BJ (cell line): Measurements from ENCODE around the gene UBE2L3. TPM values are rescaled to one million over a fixed set of nuclear protein-coding genes. Genes with fewer than 3 reads are reported as not detected.

ENCODE experiments used
- CTCF ChIA-PET: fragments of 350-600 bp; formaldehyde crosslinking; extraction: SDS; loops from one replicate; lab custom pipeline; 2021; ENCODE audit warnings: antibody characterized with exemption, inconsistent platforms; lab: Yijun Ruan, JAX
- POLR2A ChIA-PET: fragments of 300-600 bp; sonication (Branson Sonifier 250); formaldehyde crosslinking; extraction: SDS; loops from one replicate; lab custom pipeline; 2021; ENCODE audit warnings: antibody characterized with exemption; lab: Charles Lee
- DNase-seq: peaks from one replicate; pipeline ENCODE4 v3.0.0-alpha.2; 2011; ENCODE audit warnings: low read depth
- H3K27me3 ChIP-seq: 2 replicates; pipeline ENCODE4 v1.6.0; 2011; ENCODE audit warnings: low read length; ENCODE audit not compliant: control insufficient read depth, insufficient read depth
- H3K36me3 ChIP-seq: 2 replicates; pipeline ENCODE4 v1.5.1; 2011; ENCODE audit warnings: low read length; ENCODE audit not compliant: control insufficient read depth, insufficient read depth
- H3K4me3 ChIP-seq: 2 replicates; pipeline ENCODE4 v1.5.1; 2011; ENCODE audit warnings: low read depth, mild to moderate bottlenecking, control low read depth, low read length
- CTCF ChIP-seq: IDR thresholded peaks from 2 replicates; pipeline ENCODE4 v1.5.1; 2011; ENCODE audit warnings: low read depth, mild to moderate bottlenecking, control low read depth, inconsistent platforms, low read length, moderate library complexity; ENCODE audit not compliant: insufficient read depth
- polyA plus RNA-seq: library from polyadenylated mRNA; depleted of rRNA; stranded (reverse); fragments of >200 nt; gene quantifications from 2 replicates; pipeline ENCODE4 v1.2.3, GENCODE V29; 2011

UBE2L3 gene
- polyA plus RNA-seq, 1 experiment: 47.3 TPM

GRCh38 chr22:21624120-21624879, 56.8 kb downstream of the UBE2L3 start:
- Histone ChIP-seq H3K27me3 (no peaks in the 10 kb centered on the region), H3K4me3 (no peak overlapping the region), H3K36me3 (peaks cover 7% of the 10 kb centered on the region)
- ChIA-PET CTCF (interaction anchor here (0.6 to 1.2 kb wide), 7 partner anchors 8 to 810 kb away, joined by 3 to 5 read pairs (median 3); no protein-coding TSS in a partner anchor), POLR2A (interaction anchor here (0.6 kb wide), 1 partner anchor 56 kb away, joined by 3 read pairs; no protein-coding TSS in a partner anchor)
- peak; percentile 51 for TF ChIP-seq CTCF
- DNase-seq: no peak

- ChIA-PET POLR2A (interaction anchor here (0.6 kb wide), 1 partner anchor 57 kb away, joined by 3 read pairs; no protein-coding TSS in a partner anchor), CTCF (interaction anchor here (0.6 to 1.4 kb wide), 8 partner anchors 9 to 811 kb away, joined by 3 to 5 read pairs (median 3); no protein-coding TSS in a partner anchor)
- no peaks in the 10 kb centered on the region for H3K27me3 ChIP-seq
- DNase-seq: no peak
- no peak overlapping the region for H3K4me3 ChIP-seq
- TF ChIP-seq CTCF: no peak
- H3K36me3 ChIP-seq: peaks cover 7% of the 10 kb centered on the region
These were observed 57.6 kb downstream of the UBE2L3 start for GRCh38 chr22:21624880-21625791.

GRCh38 chr22:21626073-21626734, 58.7 kb downstream of the UBE2L3 start:
- CTCF ChIA-PET: interaction anchor here (0.6 to 9.0 kb wide), 5 partner anchors 9 to 311 kb away, joined by 3 to 71 read pairs (median 3); partner anchors contain the start of gene SDF2L1
- no peak for TF ChIP-seq CTCF
- POLR2A ChIA-PET: no interaction called here
- Histone ChIP-seq H3K36me3 (peaks cover 7% of the 10 kb centered on the region), H3K4me3 (no peak overlapping the region), H3K27me3 (no peaks in the 10 kb centered on the region)
- DNase-seq: no peak

DNA sequence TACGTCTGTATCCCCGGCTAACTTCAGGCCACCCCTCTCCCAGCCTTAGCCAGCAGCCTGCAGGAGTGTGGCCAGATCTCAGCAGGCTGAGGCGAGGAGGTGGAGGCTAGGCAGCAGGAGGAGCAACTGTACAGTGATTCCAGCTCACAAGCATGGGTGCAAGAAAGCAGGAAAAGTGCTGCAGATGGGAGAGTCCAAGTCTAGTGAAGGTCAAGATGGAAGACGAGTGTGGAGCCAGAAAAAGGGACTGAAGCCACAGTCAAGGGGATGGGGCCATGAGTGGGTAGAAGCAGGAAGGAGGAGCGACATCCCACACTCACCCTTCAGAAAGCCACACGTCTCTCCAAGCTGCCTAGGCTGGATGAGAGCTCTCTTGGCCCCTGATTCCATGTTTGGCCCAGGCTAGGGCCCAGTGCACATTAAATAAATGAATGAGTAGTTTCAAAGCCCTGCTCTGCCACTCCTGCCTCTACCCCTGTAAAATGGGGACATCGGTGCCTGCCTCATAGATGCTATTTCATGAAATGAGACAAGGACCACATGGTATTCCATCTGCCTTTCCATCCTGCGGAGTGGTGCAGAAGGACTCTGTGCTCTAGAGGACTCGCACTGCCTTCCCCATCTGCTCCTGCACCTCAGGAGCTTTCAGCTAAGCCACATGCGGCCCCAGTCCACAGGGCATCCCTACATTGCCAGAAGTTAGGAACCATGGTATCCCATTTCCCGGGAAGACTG, 59.4 kb downstream of the UBE2L3 start:
- peaks cover 7% of the 10 kb centered on the region for H3K36me3 ChIP-seq
- no peak overlapping the region for H3K4me3 ChIP-seq
- DNase-seq: no peak
- ChIA-PET POLR2A (no interaction called here), CTCF (interaction anchor here (0.6 to 9.0 kb wide), 5 partner anchors 9 to 310 kb away, joined by 3 to 71 read pairs (median 3); partner anchors contain the start of gene SDF2L1)
- H3K27me3 ChIP-seq: no peaks in the 10 kb centered on the region
- no peak for TF ChIP-seq CTCF
